ENCODE data around the gene NPLOC4.

The NPLOC4 gene

GRCh38 chr17:81517009-81517338, 119.9 kb downstream of the NPLOC4 start:
- no peak for DNase-seq

DNA sequence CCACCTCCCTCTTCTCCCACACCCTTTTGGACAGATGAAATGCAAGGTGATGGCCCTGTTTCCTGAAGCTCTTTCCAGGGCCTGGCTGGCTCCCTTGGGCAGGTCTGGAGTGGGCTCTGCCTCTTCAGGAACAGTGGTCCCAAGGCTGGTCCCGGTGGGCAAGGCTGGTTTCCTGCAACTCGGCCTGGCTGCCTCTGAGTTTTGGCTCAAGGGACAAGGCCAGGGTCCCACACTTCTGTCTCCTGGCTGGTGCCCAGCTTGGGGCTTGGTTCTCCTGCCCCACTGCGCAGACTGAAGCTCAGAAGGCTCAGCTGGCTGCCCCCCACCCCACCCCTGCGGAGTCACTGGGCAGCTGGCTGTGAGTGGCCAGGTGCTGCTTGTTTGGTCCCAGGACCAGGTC, 120.5 kb downstream of the NPLOC4 start:
- no peak for DNase-seq

- DNase-seq: no peak
Observed at GRCh38 chr17:81515530-81516041, 121.3 kb downstream of the NPLOC4 start.

DNA sequence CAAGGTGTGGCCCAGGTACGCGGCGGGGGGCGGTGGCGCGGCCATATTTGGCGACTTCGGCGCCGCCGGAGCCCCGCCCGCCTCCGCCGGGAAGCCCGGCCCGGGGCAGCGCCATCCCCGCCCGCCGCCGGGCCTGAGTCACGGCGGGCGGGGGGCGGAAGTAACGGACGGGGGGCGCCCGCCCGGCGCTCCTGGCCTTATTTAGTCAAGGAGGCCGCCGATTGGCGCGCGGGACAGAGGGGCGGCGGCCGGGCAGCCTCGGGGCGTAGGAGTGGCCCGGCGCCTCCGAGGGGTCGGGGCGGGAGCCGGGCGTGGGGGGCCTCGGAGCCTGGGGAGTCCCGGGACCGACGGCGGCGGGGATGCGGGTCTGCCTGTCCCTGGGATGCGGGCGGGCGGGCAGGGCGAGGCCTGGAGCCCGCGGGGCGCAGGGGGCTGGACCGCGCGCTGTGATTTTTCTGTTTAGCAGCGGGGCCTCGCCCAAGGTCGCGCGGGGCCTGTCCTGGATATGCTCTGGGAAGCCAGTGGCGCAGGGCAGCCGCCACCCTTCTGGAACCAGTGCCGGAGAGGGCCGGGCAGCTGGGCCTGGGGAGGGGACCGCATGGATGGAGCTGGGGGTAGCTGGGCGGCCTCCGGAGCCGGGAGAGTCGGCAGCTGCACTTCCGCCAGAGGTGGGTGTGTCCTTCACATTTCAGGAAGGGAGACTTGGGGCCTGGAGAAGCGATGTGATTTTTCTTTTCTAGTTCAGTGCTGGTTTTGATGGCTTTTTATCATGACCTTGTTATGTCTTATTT, 122.0 kb downstream of the NPLOC4 start:
- peak in 3 of 4 experiments; percentile 43 to 61 (median 47) for DNase-seq

DNA sequence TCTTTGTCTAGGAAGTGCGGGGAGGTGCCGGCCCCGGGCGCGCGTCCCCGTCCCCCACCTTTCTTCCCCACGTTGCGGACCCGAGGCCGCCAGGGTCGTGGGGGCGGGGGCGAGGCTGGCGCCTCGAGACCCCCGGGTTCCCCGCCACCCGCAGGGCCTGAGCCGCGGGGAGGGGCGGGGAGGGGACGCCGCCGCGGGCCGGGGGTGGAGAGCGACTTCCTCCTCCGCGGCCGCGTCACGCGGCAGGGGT, 122.5 kb downstream of the NPLOC4 start:
- DNase-seq: no peak

GRCh38 chr17:81513753-81514488, 123.0 kb downstream of the NPLOC4 start:
- no peak for DNase-seq

DNA sequence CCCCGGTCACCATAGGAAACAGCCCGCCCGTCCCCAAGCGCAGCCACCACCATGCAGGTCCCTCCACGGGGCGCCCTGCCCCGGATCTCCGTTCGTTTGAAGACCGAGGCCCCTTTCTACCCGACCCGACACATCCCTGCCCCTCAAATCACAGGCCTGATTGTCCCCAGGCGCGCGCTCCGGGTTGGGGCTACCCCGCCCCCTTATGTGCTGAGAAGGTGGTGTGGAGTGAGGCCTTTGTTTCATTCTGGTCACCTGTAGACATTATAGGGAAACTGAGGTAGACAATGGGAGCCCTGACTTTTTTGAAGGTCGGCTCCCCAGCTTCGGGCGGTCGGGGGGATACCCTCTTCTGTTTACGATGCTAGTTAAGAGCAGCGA, 123.5 kb downstream of the NPLOC4 start:
- DNase-seq: peak in 2 of 4 experiments; percentile 42 to 54

GRCh38 chr17:81512562-81513371, 124.1 kb downstream of the NPLOC4 start, which contains the start of gene ACTG1:
Gene ACTG1, minus strand, starts transcription at chr17:81512799. Its CDS starts 445 bp downstream, at chr17:81512354.
- peak; percentile 80 to 91 (median 86) for DNase-seq

GRCh38 chr17:81511804-81512561, 124.9 kb downstream of the NPLOC4 start:
- no peak for DNase-seq

GRCh38 chr17:81511554-81511803, 125.4 kb downstream of the NPLOC4 start:
- no peak for DNase-seq

GRCh38 chr17:81510785-81511553, 125.9 kb downstream of the NPLOC4 start:
- peak in 1 of 4 experiments; percentile 42 for DNase-seq

DNA sequence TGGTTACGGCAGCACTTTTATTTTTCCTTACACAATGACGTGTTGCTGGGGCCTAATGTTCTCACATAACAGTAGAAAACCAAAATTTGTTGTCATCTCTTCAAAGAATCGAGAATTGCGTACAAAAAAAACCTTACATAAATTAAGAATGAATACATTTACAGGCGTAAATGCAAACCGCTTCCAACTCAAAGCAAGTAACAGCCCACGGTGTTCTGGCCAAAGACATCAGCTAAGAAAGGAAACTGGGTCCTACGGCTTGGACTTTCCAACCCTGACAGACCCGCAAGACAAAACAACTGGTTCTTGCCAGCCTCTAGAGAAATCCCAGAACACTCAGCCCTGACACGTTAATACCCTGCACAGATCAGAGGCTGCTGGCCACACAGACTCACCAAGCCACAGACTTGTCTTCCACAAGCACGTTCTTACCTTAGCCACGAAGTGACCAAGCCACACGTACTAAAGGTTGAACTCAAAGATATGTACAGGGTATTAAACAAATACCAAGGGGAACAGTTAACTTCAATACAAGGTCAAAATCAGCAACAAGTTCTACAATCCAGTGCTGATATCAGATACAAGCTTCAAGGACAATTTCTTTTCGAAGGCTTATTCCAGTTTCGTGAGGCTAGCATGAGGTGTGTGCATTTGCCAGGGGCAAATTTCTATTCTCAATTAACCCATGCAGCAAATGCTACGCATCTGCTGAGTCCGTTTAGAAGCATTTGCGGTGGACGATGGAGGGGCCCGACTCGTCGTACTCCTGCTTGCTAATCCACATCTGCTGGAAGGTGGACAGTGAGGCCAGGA, 126.7 kb downstream of the NPLOC4 start:
- DNase-seq: no peak

DNA sequence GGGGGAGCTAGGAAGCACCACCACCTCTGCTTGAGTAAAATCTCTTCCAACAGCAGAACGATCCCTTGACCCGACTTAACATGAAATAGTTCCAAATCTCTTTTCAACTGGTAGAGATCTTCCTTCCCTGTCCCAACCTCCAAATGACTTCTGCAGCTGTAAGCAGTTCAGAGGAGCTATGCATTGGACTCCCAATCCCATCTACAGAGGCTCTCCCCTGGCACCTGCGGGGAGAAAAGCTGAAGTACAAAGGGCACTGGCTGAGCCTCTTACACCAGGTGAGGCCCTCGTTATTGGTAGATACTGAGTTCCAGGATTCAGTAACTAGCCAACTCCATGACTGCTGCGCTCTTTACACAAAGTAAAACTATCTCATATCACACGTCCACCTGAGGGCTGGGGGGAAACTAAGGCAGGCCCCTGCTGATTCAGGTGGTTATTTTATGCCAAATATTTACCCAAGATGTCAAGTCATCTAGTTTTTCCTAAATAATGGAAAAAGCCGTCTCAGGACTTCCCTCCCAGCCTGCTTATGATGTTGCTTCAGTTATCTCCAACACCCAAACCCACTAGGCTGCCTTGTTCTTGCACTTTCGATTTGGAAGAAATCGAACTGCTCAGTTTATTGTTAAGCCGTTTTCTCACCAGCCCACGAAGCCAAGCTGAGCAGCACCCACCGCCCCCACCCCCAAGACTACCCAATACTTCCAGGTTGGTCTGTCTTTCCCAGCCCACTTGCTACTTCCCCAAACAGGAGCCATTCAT, 127.5 kb downstream of the NPLOC4 start:
- DNase-seq: no peak

GRCh38 chr17:81508639-81509206, 128.2 kb downstream of the NPLOC4 start:
- DNase-seq: no peak

Measured in activated CD4-positive, CD25-positive, alpha-beta regulatory T cell (primary cell).